Stimulated activated CD4-positive, alpha-beta T cell treated with anti-CD3 and anti-CD28 coated beads, Interleukin-12 subunit alpha, Interleukin-12 subunit beta, amount 100 ng/mL, for 4 hours (primary cell): Measurements from ENCODE around the gene COG4.
"Not testable (repeated sequence)": the region's sequence is repeated elsewhere in the genome, so short reads cannot be mapped to it uniquely, and the experiment has no call there.

Experiments used
- DNase-seq: peaks from one replicate; pipeline ENCODE4 v3.0.0-alpha.2; 2020

The COG4 gene

GRCh38 chr16:70453892-70454221 is 69.5 kb downstream of the COG4 start:
- no peak for DNase-seq

- DNase-seq = no peak
These were observed 70.0 kb downstream of the COG4 start for GRCh38 chr16:70453117-70453891.

GRCh38 chr16:70451004-70451340 is 72.4 kb downstream of the COG4 start:
- not testable (repeated sequence) for DNase-seq

GRCh38 chr16:70450142-70451003 is 73.0 kb downstream of the COG4 start:
- not testable (repeated sequence) for DNase-seq

GRCh38 chr16:70448075-70448474 is 75.3 kb downstream of the COG4 start:
- no peak for DNase-seq

- DNase-seq = no peak
These were observed 78.9 kb downstream of the COG4 start for GRCh38 chr16:70444249-70445063.

- DNase-seq = no peak
These were observed 81.0 kb downstream of the COG4 start for GRCh38 chr16:70442344-70442743.

- no peak for DNase-seq
These were observed 81.9 kb downstream of the COG4 start for GRCh38 chr16:70441406-70441990.

GRCh38 chr16:70440009-70440692 is 83.2 kb downstream of the COG4 start:
- no peak for DNase-seq

- DNase-seq = peak; percentile 91
These were observed 84.1 kb downstream of the COG4 start, which contains the start of gene ST3GAL2 for GRCh38 chr16:70438969-70439862. Gene ST3GAL2, minus strand, starts transcription at chr16:70439100. Its CDS starts 40,570 bp downstream, at chr16:70398530.

GRCh38 chr16:70438585-70438968 is 84.8 kb downstream of the COG4 start:
- DNase-seq = no peak

GRCh38 chr16:70437582-70438557 is 85.5 kb downstream of the COG4 start:
- no peak for DNase-seq

- no peak for DNase-seq
These were observed 86.3 kb downstream of the COG4 start for GRCh38 chr16:70437017-70437581.

- no peak for DNase-seq
These were observed 88.7 kb downstream of the COG4 start for GRCh38 chr16:70434484-70435260.

- no peak for DNase-seq
These were observed 89.8 kb downstream of the COG4 start for GRCh38 chr16:70433458-70434103.

- DNase-seq = no peak
These were observed 90.5 kb downstream of the COG4 start for GRCh38 chr16:70432723-70433457.

GRCh38 chr16:70432356-70432722 is 91.0 kb downstream of the COG4 start:
- no peak for DNase-seq
